ENCODE results near the gene FANCG. TPM values are rescaled to one million over a fixed set of nuclear protein-coding genes. Genes with fewer than 3 reads are reported as not detected.

FANCG gene
- total RNA-seq = 100 to 1,000 TPM; 114 to 194 TPM

DNA sequence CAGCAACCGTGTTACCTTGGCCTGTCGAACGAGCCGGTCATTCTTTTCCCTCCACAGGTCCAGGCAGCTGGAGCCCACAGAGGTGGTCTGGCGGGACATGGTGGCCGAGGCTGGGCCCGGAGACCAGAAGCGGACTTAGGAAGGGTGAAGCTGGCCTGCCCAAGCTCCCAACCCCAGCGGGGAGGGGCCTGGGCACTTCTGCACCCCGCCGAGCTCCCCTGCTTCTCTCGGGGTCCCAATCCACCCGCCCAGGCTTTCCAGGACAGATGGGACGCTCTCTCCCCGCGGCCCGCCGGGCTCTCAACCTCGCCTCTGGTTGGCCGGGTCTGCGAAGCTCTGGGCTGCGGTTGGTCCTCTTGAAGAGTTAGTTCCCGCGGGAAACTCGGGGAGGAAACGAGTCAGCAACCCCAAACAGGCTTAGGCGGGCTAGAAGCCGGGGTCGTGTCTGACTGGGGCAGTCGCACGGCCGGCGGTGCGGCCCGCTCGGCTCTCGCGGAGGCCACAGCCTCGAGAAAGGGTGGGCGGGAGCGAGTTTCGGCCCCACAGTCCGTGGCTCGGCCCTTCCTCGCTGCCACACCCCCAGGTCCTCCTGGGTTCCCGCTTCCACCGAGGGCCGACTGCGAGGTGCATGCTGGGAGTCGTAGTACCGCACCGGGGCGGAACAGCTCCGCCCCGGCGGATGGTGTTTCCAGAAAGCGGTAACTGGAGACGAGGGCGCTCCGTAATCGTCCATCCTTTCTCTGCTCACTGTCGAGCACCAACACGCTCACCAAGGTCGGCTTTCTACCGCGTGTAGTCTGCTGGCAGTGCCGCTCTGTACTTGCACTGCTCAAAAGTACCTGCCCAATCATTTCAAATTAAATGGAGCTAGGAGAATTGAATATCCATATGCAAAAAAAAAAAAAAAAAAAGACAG lies at the start of gene FANCG:
Gene FANCG (minus strand): TSS at position 517 of the 916 bp plus-strand sequence. CDS start 418 bp downstream, at position 99.
- H3K27ac Mint-ChIP-seq = peak within 1 kb of the TSS; percentile 99
- ATAC-seq = peak; percentile 91 to 95
- DNase-seq (ENCODE audit: low spot score in 2 of 2) = peak; percentile 77 to 92
- no peaks in the 10 kb centered on the region for H3K9me3 Mint-ChIP-seq
- H3K36me3 Mint-ChIP-seq = peaks cover 40 to 47% of the 10 kb centered on the region in 2 donors

DNA sequence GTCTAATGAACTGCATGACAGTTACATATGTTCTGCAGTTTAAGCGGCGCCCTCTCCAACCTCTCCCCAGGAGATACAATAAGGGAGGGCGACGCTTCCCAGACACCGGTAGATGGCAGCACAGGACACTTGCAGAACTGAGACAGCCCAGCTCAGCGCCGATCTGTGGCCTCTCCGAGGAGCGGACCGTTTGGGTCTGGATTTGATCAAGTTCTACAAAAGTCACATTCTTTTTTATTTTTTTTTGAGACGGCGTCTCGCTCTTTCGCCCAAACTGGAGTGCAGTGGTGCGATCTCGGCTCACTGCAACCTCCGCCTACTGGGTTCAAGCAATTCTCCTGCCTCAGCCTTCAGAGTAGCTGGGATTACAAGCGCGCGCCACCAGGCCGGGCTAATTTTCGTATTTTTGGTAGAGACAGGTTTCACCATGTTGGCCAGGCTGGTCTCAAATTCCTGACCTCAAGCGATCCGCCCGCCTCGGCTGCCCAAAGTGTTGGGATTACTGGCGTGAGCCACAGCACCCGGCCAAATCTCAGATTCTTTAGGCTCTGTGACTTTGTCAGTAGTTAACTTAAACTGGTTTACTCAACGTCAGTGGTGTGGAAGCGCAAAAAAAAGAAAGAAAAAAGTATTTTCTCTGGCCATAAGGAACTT lies 37.3 kb upstream of the FANCG start:
- ATAC-seq (peak; percentile 67 to 68), DNase-seq (ENCODE audit: low spot score in 2 of 2) (peak; percentile 84 to 88)
- Mint-ChIP-seq H3K27ac (peak overlapping the region; percentile 31 to 80), H3K9me3 (no peaks in the 10 kb centered on the region), H3K36me3 (peaks cover 0 to 5% of the 10 kb centered on the region in 2 donors)

DNA sequence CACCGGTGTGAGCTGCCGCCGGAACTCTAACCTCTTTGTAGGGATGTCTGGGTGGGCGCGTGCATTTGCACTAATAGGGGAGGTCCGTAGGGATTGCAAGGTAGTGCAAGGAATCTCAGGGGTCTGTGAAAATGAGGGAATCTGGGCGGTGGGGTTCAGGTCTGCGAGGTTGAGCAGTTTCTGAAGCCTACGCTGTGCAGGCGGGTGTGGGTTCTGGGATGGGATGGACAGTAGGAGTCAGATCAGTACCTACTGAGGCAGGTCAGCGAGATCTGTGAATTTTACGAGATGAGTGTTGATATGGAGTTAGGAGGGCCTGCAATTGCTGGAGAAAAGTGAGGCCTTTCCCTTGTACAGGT lies 36.8 kb upstream of the FANCG start:
- H3K27ac Mint-ChIP-seq = peak overlapping the region; percentile 31 to 80
- DNase-seq (ENCODE audit: low spot score in 2 of 2) (no peak), ATAC-seq (peak; percentile 3 to 6)
- peaks cover 0 to 5% of the 10 kb centered on the region in 2 donors for H3K36me3 Mint-ChIP-seq
- no peaks in the 10 kb centered on the region for H3K9me3 Mint-ChIP-seq

DNA sequence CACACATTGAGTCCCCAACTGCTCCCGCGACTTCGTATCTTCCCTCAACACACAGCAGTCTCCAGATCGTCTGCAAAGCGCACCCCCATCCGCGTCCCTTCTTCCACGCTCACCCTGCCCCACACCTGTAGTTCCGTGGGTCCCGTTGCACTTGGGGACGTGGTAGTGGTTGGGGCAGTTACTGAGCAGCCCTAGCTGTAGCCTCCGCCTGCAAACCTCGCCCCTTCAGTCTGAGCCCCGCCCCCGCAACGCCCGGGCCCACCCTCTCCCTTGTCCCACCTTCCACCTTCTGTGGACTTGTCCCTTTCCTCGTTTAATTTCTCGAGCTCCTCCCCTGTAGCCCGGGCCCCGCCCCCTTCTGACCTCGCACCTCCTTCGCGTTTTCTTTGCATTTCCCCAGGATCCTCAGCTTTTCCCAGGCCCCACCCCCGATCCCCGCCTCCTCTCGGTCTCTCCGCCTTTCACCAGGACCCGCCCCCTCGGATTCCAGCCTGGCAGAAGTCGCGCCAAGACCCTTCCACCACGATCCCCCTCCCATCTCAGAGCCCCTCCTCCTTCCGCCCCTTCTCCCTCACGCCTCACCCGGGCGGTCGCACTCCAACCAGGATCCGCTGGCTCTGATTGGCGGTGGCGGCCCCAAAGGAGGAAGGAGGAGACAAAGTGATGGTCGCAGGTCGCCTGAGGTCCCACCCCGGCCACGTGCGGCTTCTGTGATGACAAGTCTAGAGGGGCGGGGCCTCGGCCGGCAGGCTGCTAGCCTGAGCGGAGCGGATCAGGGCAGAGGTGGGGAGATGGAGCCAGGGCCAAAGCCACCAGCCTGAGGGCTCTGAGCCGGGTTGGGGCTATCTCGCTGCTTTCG lies 36.2 kb upstream of the FANCG start, which contains the start of gene ATOSB:
Gene ATOSB (minus strand): TSS at position 183 of the 859 bp plus-strand sequence. CDS start 7,588 bp downstream, outside the sequence.
- ATAC-seq (peak; percentile 64 to 75), DNase-seq (ENCODE audit: low spot score in 2 of 2) (peak; percentile 87 to 90)
- H3K36me3 Mint-ChIP-seq = peaks cover 0 to 5% of the 10 kb centered on the region in 2 donors
- peak within 1 kb of the TSS; percentile 80 to 92 for H3K27ac Mint-ChIP-seq
- no peaks in the 10 kb centered on the region for H3K9me3 Mint-ChIP-seq

DNA sequence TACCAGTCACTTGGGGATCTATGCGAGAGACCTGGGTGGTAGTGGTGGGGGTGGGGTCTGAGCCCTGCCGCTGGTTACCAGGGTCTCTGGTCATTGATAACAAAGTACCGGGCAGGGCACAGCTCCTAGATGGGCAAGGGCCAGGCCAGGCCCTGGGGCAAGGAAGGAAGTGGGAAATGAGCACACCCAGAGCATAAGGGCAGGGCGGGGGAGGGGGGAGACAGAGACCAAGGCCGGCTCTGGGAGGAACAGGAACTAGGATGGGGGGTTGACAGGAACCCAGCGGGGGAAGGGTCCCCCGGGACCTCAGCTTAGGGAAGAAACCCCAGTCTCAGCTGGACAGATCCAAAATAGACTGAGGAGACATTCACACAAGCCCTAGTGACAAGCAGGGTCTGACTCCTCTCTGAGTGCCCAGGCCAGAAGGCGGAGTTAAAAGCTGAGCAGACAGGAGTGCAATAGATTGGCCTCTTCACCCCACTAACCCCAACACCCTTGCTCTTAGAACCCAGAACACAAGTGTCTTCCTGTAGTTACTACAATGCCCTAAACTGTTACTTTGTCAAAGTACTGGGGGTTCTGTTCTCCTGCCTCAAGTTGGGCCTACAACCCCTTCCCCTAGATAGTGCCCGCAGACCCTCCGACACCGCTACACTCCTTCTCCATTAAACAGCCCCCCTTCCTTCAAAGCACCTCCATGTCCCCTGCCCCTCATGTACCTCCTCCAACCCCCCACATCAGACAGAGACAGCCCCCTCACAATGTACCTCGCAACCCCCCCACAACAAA lies 35.3 kb upstream of the FANCG start:
- Mint-ChIP-seq H3K36me3 (peaks cover 0 to 5% of the 10 kb centered on the region in 2 donors), H3K9me3 (no peaks in the 10 kb centered on the region), H3K27ac (peak overlapping the region; percentile 80 to 92)
- ATAC-seq (no peak), DNase-seq (ENCODE audit: low spot score in 2 of 2) (peak in 1 of 2 donors; percentile 38)

DNA sequence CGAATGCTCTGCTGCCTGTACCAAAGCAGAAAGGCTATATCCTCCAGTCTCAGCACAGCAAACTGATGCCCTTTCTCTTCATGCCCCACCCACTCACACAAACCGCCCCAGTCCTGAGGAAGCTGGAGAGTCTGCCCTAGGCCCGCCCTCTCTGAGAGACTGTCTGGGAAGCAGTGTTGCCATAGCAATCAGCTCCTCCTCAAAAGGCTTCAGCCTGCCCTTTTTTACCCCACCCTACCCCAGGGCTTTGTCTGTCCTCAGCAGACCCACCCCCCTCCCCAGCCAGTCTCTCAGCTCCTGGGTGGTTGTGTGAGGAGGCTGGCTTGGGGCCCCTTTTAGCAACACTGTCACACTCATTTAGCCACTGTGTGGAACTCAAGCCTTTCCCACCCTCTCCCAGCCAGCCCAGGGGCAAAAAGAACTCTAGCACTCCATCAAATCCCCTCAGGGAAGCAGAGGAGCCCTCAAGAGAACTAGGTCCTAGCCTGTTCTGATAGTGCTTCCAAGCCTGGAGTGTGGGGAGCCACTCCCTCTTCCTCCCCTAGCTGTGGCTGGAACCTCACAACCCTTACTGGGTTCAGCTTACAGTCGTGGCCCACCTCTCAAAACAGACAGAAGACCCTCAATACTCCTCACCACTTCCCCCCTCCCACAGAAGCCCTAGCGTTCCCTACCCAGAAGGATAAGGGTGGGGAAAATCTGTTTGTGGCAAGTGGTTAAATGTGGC lies 34.5 kb upstream of the FANCG start:
- DNase-seq (ENCODE audit: low spot score in 2 of 2) = peak in 1 of 2 donors; percentile 57
- peak overlapping the region; percentile 80 to 92 for H3K27ac Mint-ChIP-seq
- peak; percentile 13 to 18 for ATAC-seq
- peaks cover 0 to 5% of the 10 kb centered on the region in 2 donors for H3K36me3 Mint-ChIP-seq
- H3K9me3 Mint-ChIP-seq = no peaks in the 10 kb centered on the region

DNA sequence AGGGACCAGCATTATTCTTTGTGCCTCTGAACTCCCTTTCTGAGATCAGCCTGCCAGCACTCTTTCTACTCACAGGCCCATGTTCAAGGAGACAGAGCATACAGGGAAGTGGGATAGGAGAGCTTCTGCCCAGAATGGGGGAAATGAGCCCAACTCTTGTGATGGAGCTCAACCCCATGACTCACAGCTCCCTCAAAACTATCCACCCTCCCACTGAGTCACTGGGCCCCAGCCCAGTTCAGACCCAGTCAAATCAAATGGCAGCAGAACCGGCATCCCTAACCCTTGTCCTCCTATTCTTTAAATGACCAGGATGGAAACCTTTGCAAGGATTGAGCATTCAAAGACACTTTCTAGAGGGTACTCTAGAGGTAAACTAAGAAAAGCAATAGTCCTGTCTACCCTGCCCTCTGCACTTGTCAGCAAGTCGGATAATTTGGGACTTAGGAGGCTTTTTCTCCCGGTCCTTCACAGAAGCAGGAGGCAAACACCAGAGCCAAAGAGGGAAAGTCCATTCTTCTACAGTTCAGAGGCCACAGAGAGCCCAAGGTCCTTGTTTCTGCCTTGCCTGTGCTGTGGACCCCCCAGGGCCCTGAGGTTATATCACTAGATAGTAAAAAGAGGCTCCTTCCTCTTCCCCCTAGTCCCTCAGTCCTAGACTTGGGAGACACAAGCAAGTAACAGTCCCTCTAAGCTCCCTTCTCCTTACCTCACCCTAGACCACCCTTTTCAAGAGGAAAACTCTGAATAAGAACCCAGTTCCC lies 32.7 kb upstream of the FANCG start:
- peak overlapping the region; percentile 34 to 75 for H3K27ac Mint-ChIP-seq
- H3K9me3 Mint-ChIP-seq = no peaks in the 10 kb centered on the region
- peaks cover 0 to 5% of the 10 kb centered on the region in 2 donors for H3K36me3 Mint-ChIP-seq
- no peak for DNase-seq (ENCODE audit: low spot score in 2 of 2)
- ATAC-seq = peak in 1 of 2 donors; percentile 4

DNA sequence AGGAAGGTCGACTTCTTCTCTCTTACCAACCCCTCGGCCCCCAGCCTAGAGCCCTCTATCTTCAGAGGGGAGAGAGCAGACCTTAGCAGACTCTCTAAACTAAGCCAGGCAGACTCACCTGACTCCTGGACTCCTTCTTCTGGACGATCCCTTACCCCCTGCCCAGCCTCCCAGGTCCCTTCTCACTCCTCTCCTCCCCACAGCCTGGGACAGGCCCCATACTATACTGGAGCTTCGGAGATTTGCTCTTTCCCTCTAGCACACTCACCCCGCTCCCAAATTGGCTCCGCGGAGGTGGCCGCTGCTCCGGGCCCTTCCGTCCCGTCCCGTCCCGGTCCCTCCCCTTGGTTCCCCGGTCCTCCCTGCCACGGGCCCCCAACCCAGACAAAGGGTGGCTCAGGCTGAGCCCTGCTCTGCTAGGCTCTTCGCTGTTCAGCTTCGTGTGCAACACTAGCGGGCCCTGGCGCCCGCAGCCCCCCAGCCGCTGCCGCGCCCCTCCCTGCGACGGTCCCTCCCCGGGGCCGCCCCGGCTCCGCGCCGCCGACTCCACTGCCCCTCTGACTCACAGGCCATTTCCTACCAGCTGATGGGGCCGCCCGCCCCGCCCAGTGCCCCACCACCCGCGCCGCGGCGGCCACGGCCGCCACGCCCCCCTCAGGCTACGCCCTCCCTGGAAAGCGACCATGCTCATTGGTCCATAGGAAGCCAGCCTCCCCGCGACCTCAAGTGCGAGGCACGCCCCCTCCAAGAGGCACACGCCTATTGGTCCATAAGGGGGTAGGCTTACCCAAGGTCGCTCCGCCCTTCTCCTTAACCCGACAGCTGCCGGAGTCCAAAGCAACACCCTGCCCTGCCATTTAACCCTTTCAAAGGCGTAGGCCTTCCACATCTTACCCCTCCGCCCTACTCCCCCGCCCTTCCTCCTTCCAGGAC lies 31.5 kb upstream of the FANCG start:
- peak; percentile 90 to 94 for DNase-seq (ENCODE audit: low spot score in 2 of 2)
- peak; percentile 82 to 83 for ATAC-seq
- Mint-ChIP-seq H3K9me3 (no peaks in the 10 kb centered on the region), H3K27ac (peak overlapping the region; percentile 75 to 85), H3K36me3 (peaks cover 0 to 5% of the 10 kb centered on the region in 2 donors)

DNA sequence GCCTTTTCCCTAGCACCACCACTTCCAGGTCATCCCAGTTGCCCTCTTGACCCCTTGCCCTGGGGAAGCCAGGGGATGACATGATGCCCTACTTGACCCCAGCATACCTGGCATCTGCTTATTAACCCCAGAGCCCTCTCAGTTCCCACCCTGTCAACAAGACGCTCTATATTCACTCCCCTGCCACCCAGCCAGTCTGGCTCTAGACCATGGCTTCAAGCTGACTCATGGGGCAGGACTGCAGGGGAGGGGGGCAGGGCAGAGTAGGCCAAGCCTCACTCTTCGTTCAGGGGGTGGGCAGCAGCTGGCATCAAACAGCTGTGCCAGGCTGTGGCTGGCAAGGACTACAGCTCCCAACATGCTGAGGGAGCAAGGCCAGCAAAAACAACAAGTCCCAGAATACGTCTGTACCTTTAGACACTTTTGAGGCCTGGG lies 30.6 kb upstream of the FANCG start:
- no peak for DNase-seq (ENCODE audit: low spot score in 2 of 2)
- ATAC-seq = no peak
- Mint-ChIP-seq H3K36me3 (peaks cover 0 to 5% of the 10 kb centered on the region in 2 donors), H3K9me3 (no peaks in the 10 kb centered on the region), H3K27ac (no peak overlapping the region)

DNA sequence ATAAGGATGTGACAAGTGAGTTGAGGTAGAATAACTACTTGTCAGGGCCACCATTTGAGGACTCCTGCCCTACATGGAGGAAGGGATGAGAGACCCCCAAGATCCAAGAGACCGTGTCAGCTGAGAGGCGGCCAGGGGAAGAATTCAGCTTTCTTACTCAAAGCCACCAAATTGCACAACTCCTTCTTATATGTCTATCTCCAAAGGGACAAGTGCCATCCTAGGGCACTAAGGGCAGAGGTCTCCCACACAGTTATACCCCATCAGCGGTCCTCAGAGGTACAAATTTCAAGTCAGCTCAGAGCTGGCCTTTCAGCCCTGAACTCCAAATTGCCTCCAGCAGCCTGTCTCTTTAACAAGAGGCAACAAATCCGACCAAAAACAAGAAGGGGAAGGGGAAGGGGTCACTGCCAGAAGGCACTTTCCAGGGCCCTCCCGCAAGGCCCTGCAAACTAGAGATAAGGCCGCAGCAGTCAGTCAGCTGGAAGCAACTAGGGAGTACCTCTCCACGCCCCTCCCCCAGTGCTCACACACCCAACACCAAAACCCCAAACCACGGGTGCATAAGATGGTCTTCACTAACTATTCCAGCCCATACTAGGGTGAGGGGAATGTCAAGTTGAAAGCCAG lies 29.3 kb upstream of the FANCG start:
- H3K36me3 Mint-ChIP-seq = peaks cover 0 to 5% of the 10 kb centered on the region in 2 donors
- no peaks in the 10 kb centered on the region for H3K9me3 Mint-ChIP-seq
- ATAC-seq (no peak), DNase-seq (ENCODE audit: low spot score in 2 of 2) (no peak)
- H3K27ac Mint-ChIP-seq = no peak overlapping the region

DNA sequence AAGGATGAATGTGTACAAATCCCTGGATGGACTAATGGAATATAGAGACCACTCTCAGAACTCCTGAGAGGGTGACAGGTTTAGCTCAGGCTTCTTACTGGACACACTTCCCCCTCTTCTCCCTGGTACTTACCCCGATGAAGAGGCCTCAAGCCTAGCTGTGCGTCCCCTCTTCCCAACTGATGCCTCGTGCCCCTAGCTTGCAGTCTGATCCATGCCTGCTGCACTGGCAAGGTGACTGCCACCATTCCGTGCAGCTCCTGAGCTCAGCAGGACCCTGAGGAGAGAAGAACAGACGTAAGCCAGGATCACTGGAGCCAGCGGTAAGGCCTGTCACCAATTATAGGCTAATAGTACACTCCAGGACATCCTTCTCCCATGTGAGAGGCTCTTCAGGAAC lies 28.7 kb upstream of the FANCG start:
- Mint-ChIP-seq H3K9me3 (no peaks in the 10 kb centered on the region), H3K27ac (no peak overlapping the region), H3K36me3 (peaks cover 0 to under 1% of the 10 kb centered on the region in 2 donors)
- ATAC-seq (no peak), DNase-seq (ENCODE audit: low spot score in 2 of 2) (no peak)

DNA sequence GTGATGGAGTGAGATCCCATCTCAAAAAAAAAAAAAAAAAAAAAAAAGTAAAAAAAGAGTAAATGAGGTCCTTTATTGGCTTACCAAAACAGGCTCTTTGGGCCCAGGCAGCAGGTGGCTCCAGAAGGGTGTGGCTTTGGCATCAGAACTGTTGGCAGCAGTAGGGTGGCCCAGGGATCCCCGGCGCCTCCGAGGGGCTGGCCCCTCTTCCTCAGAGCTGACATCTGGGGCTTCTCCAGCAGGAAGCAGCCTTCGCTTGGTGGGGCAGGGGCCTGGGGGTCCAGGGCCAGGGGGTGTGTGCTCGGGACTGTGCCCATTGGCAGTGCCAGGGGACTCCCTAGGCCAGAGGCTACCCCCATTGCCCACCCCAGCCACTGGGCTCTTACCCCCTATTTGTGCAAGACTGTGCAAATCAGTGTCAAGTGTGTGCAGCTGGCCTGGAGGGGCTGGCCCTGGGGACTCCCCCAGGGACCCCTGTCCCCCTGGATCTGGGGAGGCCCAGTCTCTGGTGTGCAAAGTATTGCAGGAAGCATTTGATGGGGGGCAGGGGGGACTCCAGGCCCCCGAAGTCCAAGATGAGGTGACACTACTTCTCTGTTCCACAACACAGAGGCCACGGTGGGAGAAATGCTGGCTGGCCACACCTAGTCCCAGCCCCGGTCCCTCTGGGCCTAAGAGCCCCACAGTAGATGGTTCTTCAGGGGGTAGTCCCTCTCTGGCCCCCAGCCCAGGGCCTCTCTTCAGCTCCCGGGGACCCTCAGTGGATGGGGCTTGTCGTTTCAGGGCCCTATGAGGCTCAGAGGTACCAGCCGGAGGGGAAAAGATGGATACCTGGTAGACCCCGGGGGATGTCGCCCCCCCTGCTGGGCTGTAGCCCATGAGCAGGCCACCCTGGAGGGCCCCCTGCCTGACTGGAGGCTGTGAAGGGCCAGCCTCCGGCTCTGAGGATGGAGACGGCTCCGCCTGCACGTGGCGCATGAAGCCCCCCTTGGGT lies 27.9 kb upstream of the FANCG start:
- no peak overlapping the region for H3K27ac Mint-ChIP-seq
- DNase-seq (ENCODE audit: low spot score in 2 of 2) = no peak
- no peak for ATAC-seq
- peaks cover 6 to 7% of the 10 kb centered on the region in 2 donors for H3K36me3 Mint-ChIP-seq
- H3K9me3 Mint-ChIP-seq = no peaks in the 10 kb centered on the region

Data from activated naive CD4-positive, alpha-beta T cell treated with anti-CD3 and anti-CD28 coated beads, Interleukin-2, amount 50 U/mL, for 72 hours (primary cell).